HL-60 (cell line): ENCODE data around the gene ALPK3.

Source experiments
- DNase-seq, 2 experiments: peaks; one replicate each; pipeline ENCODE4 v3.0.0-alpha.2; 2010 to 2020; ENCODE audit warnings: low read depth in 1 of 2, low spot score in 1 of 2
- H3K27ac ChIP-seq: fragments of 250-450 bp; sonication (Bioruptor Pico); replicated peaks from 2 replicates; pipeline ENCODE4 v1.5.1; 2020; ENCODE audit warnings: mild to moderate bottlenecking, moderate library complexity
- H3K27me3 ChIP-seq: fragments of 250-450 bp; sonication (Bioruptor Pico); 2 replicates; pipeline ENCODE4 v1.5.1; 2021; ENCODE audit warnings: mild to moderate bottlenecking, moderate library complexity; ENCODE audit not compliant: insufficient read depth, poor library complexity, severe bottlenecking
- H3K4me3 ChIP-seq: replicated peaks from 2 replicates; pipeline ENCODE4 v1.5.1; 2011; ENCODE audit warnings: mild to moderate bottlenecking, control low read depth, low read length; ENCODE audit not compliant: insufficient read depth
- GABPA ChIP-seq: IDR thresholded peaks from 2 replicates; pipeline ENCODE4 v1.6.1; 2012; ENCODE audit warnings: low read depth
- POLR2AphosphoS5 ChIP-seq: IDR thresholded peaks from 2 replicates; pipeline ENCODE4 v1.6.1; 2012; ENCODE audit warnings: low read depth
- SPI1 ChIP-seq: IDR thresholded peaks from 2 replicates; pipeline ENCODE4 v1.6.1; 2012; ENCODE audit warnings: low read depth, mild to moderate bottlenecking, borderline replicate concordance
- TF ChIP-seq, protein P1 (sequence below): IDR thresholded peaks from 2 replicates; pipeline ENCODE4 v1.6.1; 2012; ENCODE audit warnings: low read depth; ENCODE audit not compliant: insufficient replicate concordance
- TF ChIP-seq, protein P2 (sequence below): IDR thresholded peaks from one replicate; pipeline ENCODE4 v1.5.1; 2011; ENCODE audit warnings: low read length, control low read depth, inconsistent platforms; ENCODE audit not compliant: insufficient read depth

ALPK3 gene

DNA sequence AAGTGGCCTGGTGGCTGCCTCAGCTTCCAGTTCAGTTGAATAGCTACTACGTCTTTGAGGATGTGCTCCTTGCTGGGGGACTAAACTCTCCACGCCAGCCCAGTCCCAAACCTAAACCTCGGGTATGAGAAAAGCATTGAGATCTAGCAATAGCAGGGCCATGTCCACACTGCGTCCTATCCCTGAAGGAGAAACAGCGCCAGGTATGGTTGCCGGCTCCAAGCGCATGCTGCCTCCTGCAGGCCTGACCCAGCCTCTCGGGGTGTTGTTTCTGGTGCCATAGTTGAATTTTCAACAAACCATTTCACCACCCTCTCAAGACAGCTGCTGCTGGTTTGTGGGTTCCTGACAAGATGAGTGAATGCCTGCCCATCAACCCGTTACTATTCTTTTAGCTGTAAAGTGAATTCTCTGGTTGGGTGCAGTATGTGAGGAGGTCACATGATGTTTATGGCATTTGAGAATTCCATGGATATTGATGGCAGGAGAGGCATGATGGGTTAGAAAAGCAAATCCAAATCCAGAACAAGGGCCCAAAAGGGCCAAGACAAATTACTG is 54.4 kb downstream of the ALPK3 start:
- H3K27me3 ChIP-seq, result no peaks in the 10 kb centered on the region
- TF ChIP-seq GABPA, result no peak
- TF ChIP-seq SPI1, result no peak
- TF ChIP-seq, protein P1, sequence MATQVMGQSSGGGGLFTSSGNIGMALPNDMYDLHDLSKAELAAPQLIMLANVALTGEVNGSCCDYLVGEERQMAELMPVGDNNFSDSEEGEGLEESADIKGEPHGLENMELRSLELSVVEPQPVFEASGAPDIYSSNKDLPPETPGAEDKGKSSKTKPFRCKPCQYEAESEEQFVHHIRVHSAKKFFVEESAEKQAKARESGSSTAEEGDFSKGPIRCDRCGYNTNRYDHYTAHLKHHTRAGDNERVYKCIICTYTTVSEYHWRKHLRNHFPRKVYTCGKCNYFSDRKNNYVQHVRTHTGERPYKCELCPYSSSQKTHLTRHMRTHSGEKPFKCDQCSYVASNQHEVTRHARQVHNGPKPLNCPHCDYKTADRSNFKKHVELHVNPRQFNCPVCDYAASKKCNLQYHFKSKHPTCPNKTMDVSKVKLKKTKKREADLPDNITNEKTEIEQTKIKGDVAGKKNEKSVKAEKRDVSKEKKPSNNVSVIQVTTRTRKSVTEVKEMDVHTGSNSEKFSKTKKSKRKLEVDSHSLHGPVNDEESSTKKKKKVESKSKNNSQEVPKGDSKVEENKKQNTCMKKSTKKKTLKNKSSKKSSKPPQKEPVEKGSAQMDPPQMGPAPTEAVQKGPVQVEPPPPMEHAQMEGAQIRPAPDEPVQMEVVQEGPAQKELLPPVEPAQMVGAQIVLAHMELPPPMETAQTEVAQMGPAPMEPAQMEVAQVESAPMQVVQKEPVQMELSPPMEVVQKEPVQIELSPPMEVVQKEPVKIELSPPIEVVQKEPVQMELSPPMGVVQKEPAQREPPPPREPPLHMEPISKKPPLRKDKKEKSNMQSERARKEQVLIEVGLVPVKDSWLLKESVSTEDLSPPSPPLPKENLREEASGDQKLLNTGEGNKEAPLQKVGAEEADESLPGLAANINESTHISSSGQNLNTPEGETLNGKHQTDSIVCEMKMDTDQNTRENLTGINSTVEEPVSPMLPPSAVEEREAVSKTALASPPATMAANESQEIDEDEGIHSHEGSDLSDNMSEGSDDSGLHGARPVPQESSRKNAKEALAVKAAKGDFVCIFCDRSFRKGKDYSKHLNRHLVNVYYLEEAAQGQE, result no peak
- no peak for TF ChIP-seq POLR2AphosphoS5
- TF ChIP-seq, protein P2, sequence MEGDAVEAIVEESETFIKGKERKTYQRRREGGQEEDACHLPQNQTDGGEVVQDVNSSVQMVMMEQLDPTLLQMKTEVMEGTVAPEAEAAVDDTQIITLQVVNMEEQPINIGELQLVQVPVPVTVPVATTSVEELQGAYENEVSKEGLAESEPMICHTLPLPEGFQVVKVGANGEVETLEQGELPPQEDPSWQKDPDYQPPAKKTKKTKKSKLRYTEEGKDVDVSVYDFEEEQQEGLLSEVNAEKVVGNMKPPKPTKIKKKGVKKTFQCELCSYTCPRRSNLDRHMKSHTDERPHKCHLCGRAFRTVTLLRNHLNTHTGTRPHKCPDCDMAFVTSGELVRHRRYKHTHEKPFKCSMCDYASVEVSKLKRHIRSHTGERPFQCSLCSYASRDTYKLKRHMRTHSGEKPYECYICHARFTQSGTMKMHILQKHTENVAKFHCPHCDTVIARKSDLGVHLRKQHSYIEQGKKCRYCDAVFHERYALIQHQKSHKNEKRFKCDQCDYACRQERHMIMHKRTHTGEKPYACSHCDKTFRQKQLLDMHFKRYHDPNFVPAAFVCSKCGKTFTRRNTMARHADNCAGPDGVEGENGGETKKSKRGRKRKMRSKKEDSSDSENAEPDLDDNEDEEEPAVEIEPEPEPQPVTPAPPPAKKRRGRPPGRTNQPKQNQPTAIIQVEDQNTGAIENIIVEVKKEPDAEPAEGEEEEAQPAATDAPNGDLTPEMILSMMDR, result no peak
- no peak overlapping the region for H3K4me3 ChIP-seq
- no peak for DNase-seq
- no peak overlapping the region for H3K27ac ChIP-seq

DNA sequence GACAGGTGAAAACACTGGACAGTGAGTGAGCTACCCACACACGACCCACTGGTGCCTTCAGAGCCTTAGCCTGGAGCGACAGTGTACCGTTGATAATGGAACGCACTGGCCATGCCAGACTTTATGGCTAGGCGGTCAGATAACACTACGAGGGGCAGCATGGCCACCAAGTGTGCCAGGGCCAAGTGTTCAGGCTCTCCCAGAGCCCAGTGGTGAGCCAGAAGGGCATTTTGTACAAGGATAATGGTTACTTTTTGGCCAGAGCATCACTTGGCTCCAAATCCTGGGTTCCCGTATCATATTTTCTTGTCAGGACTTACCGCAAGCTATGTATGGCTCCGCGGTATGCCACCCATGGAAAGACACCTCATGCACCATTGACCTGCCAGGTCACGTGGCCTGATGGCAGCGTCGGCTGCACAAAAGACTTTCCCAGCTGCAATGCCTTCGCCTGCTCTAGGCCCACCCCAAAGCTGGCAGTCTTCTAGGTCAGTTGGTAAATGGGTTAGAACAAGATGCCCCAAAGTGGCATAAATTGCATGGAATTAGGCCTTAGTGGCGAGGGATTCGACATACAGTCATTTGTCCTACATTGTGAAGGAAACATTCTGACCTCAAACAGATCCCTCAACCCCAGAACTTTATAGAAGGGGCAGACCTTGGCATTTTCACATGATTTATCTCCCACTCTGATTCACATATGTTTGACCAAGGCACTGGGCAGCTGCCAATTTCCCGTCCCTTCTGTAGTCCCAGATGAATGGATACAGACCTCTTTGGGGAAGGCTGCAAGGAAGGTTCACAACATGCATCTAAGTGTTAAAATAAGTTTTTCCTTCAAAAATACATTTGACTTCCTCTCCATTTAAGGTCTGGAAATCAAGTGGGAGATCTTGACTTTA is 55.1 kb downstream of the ALPK3 start:
- no peak for DNase-seq
- H3K4me3 ChIP-seq, result no peak overlapping the region
- TF ChIP-seq, protein P2, result no peak
- TF ChIP-seq POLR2AphosphoS5, result no peak
- no peak for TF ChIP-seq SPI1
- no peak for TF ChIP-seq GABPA
- TF ChIP-seq, protein P1, result no peak
- no peak overlapping the region for H3K27ac ChIP-seq
- H3K27me3 ChIP-seq, result no peaks in the 10 kb centered on the region

DNA sequence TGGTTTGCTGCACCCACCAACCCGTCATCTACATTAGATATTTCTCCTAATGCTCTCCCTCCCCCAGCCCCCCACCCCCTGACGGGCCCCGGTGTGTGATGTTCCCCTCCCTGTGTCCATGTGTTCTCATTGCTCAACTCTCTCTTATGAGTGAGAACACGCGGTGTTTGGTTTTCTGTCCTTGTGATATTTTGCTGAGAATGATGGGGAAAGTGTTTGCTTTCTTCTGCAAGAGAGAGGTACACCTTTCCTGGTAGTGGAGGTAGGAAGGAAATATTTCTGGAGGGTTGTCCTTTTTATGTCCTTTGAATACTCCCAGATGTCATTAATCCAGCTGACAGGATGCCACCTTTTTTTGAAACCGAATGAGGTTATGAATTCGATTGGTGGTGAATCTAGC is 56.8 kb downstream of the ALPK3 start:
- no peak for DNase-seq
- H3K4me3 ChIP-seq, result no peak overlapping the region
- no peaks in the 10 kb centered on the region for H3K27me3 ChIP-seq
- no peak overlapping the region for H3K27ac ChIP-seq
- no peak for TF ChIP-seq POLR2AphosphoS5
- TF ChIP-seq, protein P1, result no peak
- TF ChIP-seq, protein P2, result no peak
- TF ChIP-seq GABPA, result no peak
- TF ChIP-seq SPI1, result no peak
